ENCODE data around the gene TRPV2.

TRPV2 gene

GRCh38 chr17:16425698-16426659, 10.6 kb downstream of the TRPV2 start:
- no peak for TF ChIP-seq POLR2AphosphoS5 (IDR thresholded peaks at IDR 0.05; ENCODE audit: low read depth, low read length)
- TF ChIP-seq TAF1 (IDR thresholded peaks at IDR 0.05; ENCODE audit: borderline replicate concordance, insufficient read depth, low read length), result no peak
- TF ChIP-seq FOXP2 (optimal IDR thresholded peaks at IDR 0.05; ENCODE audit: borderline replicate concordance, extremely low read depth, extremely low read length, insufficient read depth), result no peak
- TF ChIP-seq SIN3A (IDR thresholded peaks at IDR 0.05; ENCODE audit: borderline replicate concordance, insufficient read depth, low read length), result no peak
- TF ChIP-seq REST (IDR thresholded peaks at IDR 0.05; ENCODE audit: insufficient read depth in 1 of 2, low read depth in 2 of 2, low read length in 2 of 2), result no peak

GRCh38 chr17:16427020-16427419, 11.6 kb downstream of the TRPV2 start:
- TF ChIP-seq FOXP2 (optimal IDR thresholded peaks at IDR 0.05; ENCODE audit: borderline replicate concordance, extremely low read depth, extremely low read length, insufficient read depth) (no peak), TAF1 (IDR thresholded peaks at IDR 0.05; ENCODE audit: borderline replicate concordance, insufficient read depth, low read length) (no peak), POLR2AphosphoS5 (IDR thresholded peaks at IDR 0.05; ENCODE audit: low read depth, low read length) (no peak), REST (IDR thresholded peaks at IDR 0.05; ENCODE audit: insufficient read depth in 1 of 2, low read depth in 2 of 2, low read length in 2 of 2) (no peak), SIN3A (IDR thresholded peaks at IDR 0.05; ENCODE audit: borderline replicate concordance, insufficient read depth, low read length) (no peak)

- TF ChIP-seq FOXP2 (optimal IDR thresholded peaks at IDR 0.05; ENCODE audit: borderline replicate concordance, extremely low read depth, extremely low read length, insufficient read depth), result no peak
- no peak for TF ChIP-seq TAF1 (IDR thresholded peaks at IDR 0.05; ENCODE audit: borderline replicate concordance, insufficient read depth, low read length)
- TF ChIP-seq REST (IDR thresholded peaks at IDR 0.05; ENCODE audit: insufficient read depth in 1 of 2, low read depth in 2 of 2, low read length in 2 of 2), result 0 out of 4 replicates have a peak, but pooled peaks of 1 of the 2 experiments have one; percentile 19
Observed at GRCh38 chr17:16428098-16428882, 12.9 kb downstream of the TRPV2 start.

GRCh38 chr17:16429083-16429482, 13.7 kb downstream of the TRPV2 start:
- TF ChIP-seq POLR2AphosphoS5 (IDR thresholded peaks at IDR 0.05; ENCODE audit: low read depth, low read length) (no peak), REST (IDR thresholded peaks at IDR 0.05; ENCODE audit: insufficient read depth in 1 of 2, low read depth in 2 of 2, low read length in 2 of 2) (no peak), SIN3A (IDR thresholded peaks at IDR 0.05; ENCODE audit: borderline replicate concordance, insufficient read depth, low read length) (no peak), TAF1 (IDR thresholded peaks at IDR 0.05; ENCODE audit: borderline replicate concordance, insufficient read depth, low read length) (no peak), FOXP2 (optimal IDR thresholded peaks at IDR 0.05; ENCODE audit: borderline replicate concordance, extremely low read depth, extremely low read length, insufficient read depth) (no peak)

Measured in PFSK-1 (cell line).